HG03520 (cell line): ENCODE measurements around the gene CLEC4C.

Experiments
- ATAC-seq: cut with Tn5 transposase; IDR thresholded peaks from one replicate; pipeline ENCODE4 v1.9.1; 2021; ENCODE audit warnings: mild to moderate bottlenecking, moderate library complexity; ENCODE audit not compliant: unreplicated experiment

CLEC4C gene

GRCh38 chr12:7729746-7730145 lies 17.4 kb downstream of the CLEC4C start:
- no peak for ATAC-seq

DNA sequence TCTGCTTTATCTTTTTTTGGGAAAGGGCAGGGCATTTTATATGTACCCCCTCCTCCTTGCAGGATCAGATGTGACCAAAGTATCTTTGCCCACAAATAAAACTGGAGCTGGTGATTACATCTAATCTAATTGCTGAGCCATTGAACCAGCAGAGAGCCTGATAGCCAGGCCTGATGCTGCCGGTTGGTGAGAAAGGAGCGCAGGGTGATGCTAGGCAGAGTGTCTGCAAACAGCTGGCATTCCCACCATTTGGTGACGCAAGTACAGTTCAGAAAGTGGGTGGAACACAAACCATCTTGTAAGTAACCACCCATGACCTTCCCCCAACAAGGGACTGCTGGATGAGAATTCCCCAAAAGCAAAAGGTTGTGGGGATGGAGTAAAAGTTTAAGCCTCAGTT lies 23.2 kb downstream of the CLEC4C start:
- ATAC-seq, result no peak

DNA sequence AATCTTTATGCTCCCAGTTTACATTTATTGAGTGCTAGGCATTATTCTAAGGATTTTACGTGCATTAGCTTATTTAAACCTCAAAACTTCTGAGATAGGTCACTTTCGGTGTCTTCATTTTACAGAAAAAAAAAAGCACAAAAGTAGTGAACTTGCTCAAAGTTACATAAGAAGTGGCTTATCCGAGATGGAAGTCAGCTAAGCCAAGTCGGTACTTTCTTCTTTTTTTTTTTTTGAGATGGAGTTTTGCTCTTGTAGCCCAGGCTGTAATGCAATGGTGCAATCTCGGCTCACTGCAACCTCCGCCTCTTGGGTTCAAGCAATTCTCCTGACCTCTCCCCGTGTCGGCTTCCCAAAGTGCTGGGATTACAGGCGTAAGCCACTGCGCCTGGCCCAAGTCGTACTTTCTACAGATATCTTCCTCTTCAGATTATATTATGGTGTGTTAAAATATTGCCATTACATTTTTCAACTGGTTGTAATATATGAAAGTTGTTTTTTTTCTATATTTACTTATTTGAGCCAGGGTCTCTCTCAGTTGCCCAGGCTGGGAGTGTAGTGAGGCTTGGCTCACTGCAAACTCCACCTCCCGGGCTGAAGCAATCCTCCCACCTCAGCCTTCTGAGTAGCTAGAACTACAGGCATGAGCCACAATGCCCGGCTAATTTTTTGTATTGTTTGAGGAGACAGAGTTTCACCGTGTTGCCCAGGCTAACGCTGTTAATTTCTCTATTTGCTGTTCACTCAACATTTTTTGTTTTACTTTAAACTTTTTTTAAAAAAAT lies 27.0 kb downstream of the CLEC4C start:
- no peak for ATAC-seq

DNA sequence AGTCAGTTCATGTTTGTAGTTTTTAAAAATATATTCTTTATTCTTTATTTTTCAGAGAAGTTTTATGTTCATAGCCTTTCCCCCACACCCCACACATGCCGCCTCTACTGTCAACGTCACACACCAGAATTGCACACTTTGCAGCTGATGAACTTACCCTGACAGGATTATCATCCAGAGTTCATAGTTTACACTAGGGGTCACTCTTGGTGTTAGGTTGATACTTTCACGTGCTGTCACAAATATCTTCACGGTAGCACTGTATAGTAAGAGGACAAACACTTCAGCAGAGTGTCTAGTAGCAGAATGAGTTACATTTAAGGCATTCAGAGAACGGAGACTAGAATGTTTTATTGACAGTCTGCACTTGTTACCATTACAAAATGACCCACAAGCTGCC lies 30.8 kb downstream of the CLEC4C start:
- no peak for ATAC-seq

GRCh38 chr12:7712841-7713442 lies 34.2 kb downstream of the CLEC4C start:
- no peak for ATAC-seq

DNA sequence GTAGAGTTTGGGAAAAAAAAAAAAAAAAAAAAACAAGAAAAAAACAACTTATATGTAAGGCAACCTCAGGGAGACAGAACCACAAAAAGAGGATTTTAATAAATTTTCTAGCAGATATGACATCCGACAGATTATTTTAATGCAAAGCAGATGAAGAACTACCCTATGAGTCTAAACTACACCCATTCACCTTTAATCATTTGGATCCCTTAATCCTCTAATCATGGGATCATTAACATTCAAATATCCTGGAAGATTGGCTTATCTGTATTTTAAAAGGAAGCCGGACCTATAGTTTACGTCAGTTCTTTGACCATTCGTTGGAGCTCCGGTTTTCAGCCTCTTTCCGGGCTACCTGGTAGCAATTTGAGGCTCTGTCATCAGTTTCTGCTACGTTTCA lies 36.0 kb downstream of the CLEC4C start, which contains the start of gene DPPA3:
DPPA3 (plus strand) TSS at position 301 of the 400 bp plus-strand sequence. CDS start 138 bp downstream, outside the sequence.
- ATAC-seq, result no peak

GRCh38 chr12:7709969-7710675 lies 37.1 kb downstream of the CLEC4C start:
- ATAC-seq, result no peak

DNA sequence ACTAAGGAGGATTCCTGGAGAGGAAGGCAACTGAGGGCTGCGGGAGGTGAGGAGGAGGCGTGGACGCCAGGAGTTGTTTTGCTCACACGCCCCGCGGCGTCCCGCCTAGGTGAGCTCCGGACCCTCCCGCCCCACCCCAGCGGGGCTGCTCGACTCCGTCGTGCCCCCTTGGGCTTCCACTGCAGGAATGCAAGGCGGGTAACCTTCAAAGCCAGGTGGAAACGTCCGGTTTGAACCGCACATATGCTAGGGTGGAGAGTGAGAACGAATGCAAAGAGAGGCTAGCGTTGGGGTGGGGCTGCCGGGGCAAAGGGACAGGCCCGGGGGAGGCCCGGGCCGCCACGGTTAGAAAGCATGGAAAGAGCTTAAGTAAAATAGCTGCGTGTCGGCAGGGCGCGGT lies 41.3 kb downstream of the CLEC4C start:
- ATAC-seq, result no peak

GRCh38 chr12:7695566-7696197 lies 51.5 kb downstream of the CLEC4C start, which contains the start of gene GDF3:
GDF3 (minus strand) TSS chr12:7695775; CDS start chr12:7695728, 47 bp downstream.
- no peak for ATAC-seq

DNA sequence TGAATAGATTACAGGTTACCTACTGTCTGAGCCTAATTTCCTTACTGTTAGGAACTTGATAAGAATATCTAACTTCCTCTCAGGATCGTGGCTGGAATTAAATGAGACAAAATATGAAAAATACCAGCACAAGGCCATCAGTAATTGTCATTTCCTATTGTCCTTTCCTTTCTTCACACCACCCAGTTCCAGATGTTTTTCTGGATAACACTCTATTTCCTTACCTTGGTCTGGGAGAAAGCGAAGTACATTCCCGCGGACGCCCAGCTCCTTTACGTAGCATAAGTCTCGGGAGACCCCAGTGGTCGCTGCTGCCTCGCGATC lies 52.0 kb downstream of the CLEC4C start:
- ATAC-seq, result no peak

DNA sequence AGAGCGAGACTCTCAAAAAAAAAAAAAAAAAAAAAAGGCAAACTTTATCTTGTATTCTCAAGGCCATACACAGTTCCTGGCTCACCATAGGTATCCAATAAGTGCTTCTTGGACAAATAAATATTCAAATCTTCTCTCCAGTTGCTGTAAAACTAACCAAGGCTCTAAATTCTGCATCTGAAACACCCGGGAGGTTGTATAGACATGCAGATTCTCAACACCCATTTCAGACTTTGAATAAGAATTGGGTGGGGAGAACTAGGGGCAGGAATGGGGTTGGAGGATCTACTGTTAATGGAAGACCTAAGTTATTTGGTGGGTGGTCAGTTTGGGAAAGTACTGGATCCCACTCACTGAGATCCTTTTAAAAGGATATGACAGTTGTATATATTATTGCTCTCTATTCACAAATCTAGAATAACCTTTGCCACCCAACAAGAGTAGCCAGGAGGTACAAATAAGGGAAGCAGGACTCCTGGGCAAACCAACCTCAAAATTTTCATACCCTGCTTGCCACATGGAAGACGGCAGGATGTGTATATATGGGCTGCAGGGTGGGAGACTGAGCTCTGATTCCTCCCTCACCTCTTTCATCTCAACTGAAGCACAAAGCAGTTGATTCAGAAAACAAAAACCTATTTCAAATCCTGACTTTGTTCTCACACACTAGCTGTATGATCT lies 52.5 kb downstream of the CLEC4C start:
- ATAC-seq, result no peak

- ATAC-seq, result no peak
Measured at GRCh38 chr12:7693793-7694192, 53.4 kb downstream of the CLEC4C start.

DNA sequence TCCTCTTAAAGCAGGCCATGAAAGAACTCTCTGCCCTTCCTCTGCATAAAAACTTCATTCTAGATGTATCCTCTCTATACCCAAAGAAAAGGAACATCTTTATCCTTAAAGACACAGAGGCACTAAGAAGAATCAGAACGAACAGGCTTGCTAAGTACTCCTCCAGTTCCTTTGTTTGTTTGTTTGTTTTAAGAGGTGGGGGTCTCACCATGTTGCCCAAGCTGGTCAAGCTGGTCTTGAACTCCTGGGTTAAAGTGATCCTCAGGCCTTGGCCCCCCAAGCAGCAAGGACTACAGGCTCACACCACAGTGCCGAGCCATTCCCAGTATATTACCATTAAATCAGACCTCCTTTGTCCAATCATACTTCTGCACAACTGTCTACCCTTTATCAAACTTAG lies 65.6 kb downstream of the CLEC4C start:
- ATAC-seq, result no peak
